Transverse colon (tissue), 4 donors: ENCODE results near the gene SLC39A11. TPM values are rescaled to one million over a fixed set of nuclear protein-coding genes. Genes with fewer than 3 reads are reported as not detected.

ENCODE experiments used
- DNase-seq: peaks from one replicate; pipeline ENCODE4 v3.0.0-alpha.2; 2019
- H3K27ac ChIP-seq, 4 donors: fragments of 200-600 bp; sonication (generic); 2 replicates each; pipeline ENCODE4 v1.5.1; 2016 to 2018; ENCODE audit warnings: inconsistent platforms in 4 of 4
- H3K27me3 ChIP-seq: fragments of 200-600 bp; sonication (generic); 2 replicates; pipeline ENCODE4 v1.5.1; 2017; ENCODE audit warnings: inconsistent platforms
- H3K36me3 ChIP-seq, 4 donors: fragments of 200-600 bp; sonication (generic); 2 replicates each; pipeline ENCODE4 v1.5.1; 2017 to 2019; ENCODE audit warnings: inconsistent platforms in 4 of 4
- H3K4me1 ChIP-seq, 4 donors: fragments of 200-600 bp; sonication (generic); 2 replicates each; pipeline ENCODE4 v1.5.1; 2017 to 2020; ENCODE audit warnings: inconsistent platforms in 4 of 4
- H3K4me3 ChIP-seq, 4 donors: fragments of 200-600 bp; sonication (generic); 1 replicate in 1 of 4; 2 replicates in 3 of 4; pipeline versions ENCODE4 v1.5.1 to v1.6.1; 2017 to 2019; ENCODE audit warnings: inconsistent platforms in 4 of 4
- H3K9me3 ChIP-seq, 2 donors: fragments of 200-600 bp; sonication (generic); 2 replicates each; pipeline ENCODE4 v1.5.1; 2017 to 2019; ENCODE audit warnings: inconsistent platforms in 2 of 2
- CTCF ChIP-seq, 5 experiments: fragments of 200-600 bp in 3 of 5; fragments of 450-650 bp in 2 of 5; sonication (generic) in 3 of 5; IDR thresholded peaks; 1 replicate in 2 of 5; 2 replicates in 3 of 5; pipeline ENCODE4 v1.5.1; 2016 to 2017; ENCODE audit warnings: antibody characterized with exemption in 5 of 5, inconsistent platforms in 3 of 5, mild to moderate bottlenecking in 2 of 5, moderate library complexity in 1 of 5
- EP300 ChIP-seq: sonication (generic); formaldehyde crosslinking; IDR thresholded peaks from one replicate; pipeline ENCODE4 v1.6.1; 2017; ENCODE audit warnings: antibody characterized with exemption, low read depth
- POLR2A ChIP-seq: fragments of 450-650 bp; IDR thresholded peaks from one replicate; pipeline ENCODE4 v1.6.1; 2016; ENCODE audit warnings: antibody characterized with exemption, mild to moderate bottlenecking, moderate library complexity
- POLR2AphosphoS5 ChIP-seq, 3 donors: sonication (generic); formaldehyde crosslinking; IDR thresholded peaks; one replicate each; pipeline ENCODE4 v1.6.1; 2016; ENCODE audit warnings: antibody characterized with exemption in 3 of 3
- WGBS, 2 donors: methylation state at CpG; one replicate each; pipeline ENCODE4 v1.1.5; 2018; ENCODE audit warnings: low coverage in 1 of 2; 5-methylcytosine and 5-hydroxymethylcytosine counted together
- in situ Hi-C, 4 donors: fragments of 200-750 bp; cut with MboI; loops; one replicate each; pipeline versions ENCODE4 v1.15.0 to v1.15.1; 2017; ENCODE audit warnings: low sequenced_read_pairs in 3 of 4, low pct_ligation_motif_present in 1 of 4, low pct_unique_long_range_greater_than_20kb in 1 of 4
- intact Hi-C: fragments of 100-400 bp; cut with DNase I; formaldehyde crosslinking; loops from one replicate; pipeline ENCODE4 v1.15.1; 2023; ENCODE audit warnings: low total_unique reads
- total RNA-seq, 4 donors: library from RNA; depleted of rRNA; stranded (reverse); fragments of >200 nt; gene quantifications; one replicate each; pipeline ENCODE4 v1.1.0, GENCODE V29; 2016

SLC39A11 gene
- total RNA-seq, 4 donors from 2014 or later, result 20.7 to 49.7 (median 33.3) TPM

DNA sequence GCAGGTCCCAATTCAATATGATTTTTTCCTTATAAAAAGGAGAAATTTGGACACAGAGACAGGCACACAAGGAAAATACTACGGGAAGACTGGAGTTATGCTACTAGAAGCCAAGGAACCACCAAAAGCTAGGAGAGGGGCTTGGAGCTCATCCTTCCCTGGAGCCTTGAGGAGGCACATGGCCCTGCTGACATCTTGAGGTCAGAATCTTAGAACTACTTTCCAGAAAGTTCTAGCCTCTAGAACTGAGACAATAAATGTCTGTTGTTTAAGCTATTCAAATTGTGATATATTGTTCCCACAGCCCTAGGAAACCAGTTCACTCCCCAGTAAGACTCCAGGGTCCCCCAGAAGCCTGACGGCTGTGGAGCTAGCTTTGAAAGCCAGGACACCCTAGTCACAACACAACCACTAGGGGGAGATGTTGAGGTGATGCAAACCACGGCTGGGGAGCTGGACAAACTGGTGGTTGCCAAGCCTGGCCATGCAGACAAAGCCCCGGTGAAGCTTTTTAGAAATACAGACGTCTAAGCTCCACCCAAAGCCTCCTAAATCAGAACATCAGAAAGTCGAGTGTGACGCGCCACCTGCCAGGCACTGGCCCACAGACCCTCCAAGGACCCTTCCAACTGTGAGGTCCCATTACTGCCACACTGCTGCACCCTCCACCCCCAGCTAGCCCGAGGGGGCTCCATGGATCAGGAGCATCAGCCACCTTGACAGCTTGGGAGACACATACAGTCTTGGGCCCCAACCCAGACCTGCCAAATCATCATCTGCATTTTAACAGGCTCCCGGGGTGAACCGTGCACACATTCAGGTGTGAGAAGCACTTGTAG is 106.4 kb downstream of the SLC39A11 start:
- H3K9me3 ChIP-seq, result no peaks in the 10 kb centered on the region
- TF ChIP-seq POLR2A (no peak), CTCF (IDR thresholded peaks at IDR 0.05) (peak; percentile 57 to 84 (median 74))
- no peak overlapping the region for H3K4me3 ChIP-seq
- no peaks in the 10 kb centered on the region for H3K36me3 ChIP-seq
- no peaks in the 10 kb centered on the region for H3K4me1 ChIP-seq
- DNase-seq, result peak; percentile 57
- no peak overlapping the region for H3K27ac ChIP-seq
- in situ Hi-C loops (loop anchor here in 2 of 4 donors (25.0 kb wide), 2 partner anchors 176 to 424 kb away; partner anchors contain the start of gene SSTR2 (in 2 of the 2)), intact Hi-C loops (no loop called here)
- no peaks in the 10 kb centered on the region for H3K27me3 ChIP-seq
- WGBS, 2 donors, result 50 to 54% methylated on average over 2 to 11 of the region's 11 CpGs

GRCh38 chr17:72984926-72985325 is 107.6 kb downstream of the SLC39A11 start:
- in situ Hi-C loops, result loop anchor here in 2 of 4 donors (25.0 kb wide), 2 partner anchors 177 to 423 kb away; partner anchors contain the start of gene SSTR2 (in 2 of the 2)
- Histone ChIP-seq H3K4me3 (no peak overlapping the region), H3K36me3 (no peaks in the 10 kb centered on the region), H3K27me3 (no peaks in the 10 kb centered on the region), H3K4me1 (no peaks in the 10 kb centered on the region), H3K9me3 (no peaks in the 10 kb centered on the region), H3K27ac (no peak overlapping the region)
- TF ChIP-seq POLR2AphosphoS5 (IDR thresholded peaks at IDR 0.05) (no peak), CTCF (IDR thresholded peaks at IDR 0.05) (no peak), EP300 (no peak), POLR2A (no peak)
- DNase-seq, result no peak
- WGBS, 2 donors, result 64 to 69% methylated on average over 3 to 7 of the region's 7 CpGs
- intact Hi-C loops, result no loop called here

- in situ Hi-C loops (loop anchor here in 2 of 4 donors (25.0 kb wide), 2 partner anchors 178 to 422 kb away; partner anchors contain the start of gene SSTR2 (in 2 of the 2)), intact Hi-C loops (no loop called here)
- H3K36me3 ChIP-seq, result no peaks in the 10 kb centered on the region
- no peak overlapping the region for H3K4me3 ChIP-seq
- DNase-seq, result no peak
- WGBS, 2 donors, result 72 to 86% methylated on average over 1 to 9 of the region's 9 CpGs
- no peak for TF ChIP-seq EP300
- no peak for TF ChIP-seq CTCF (IDR thresholded peaks at IDR 0.05)
- no peak for TF ChIP-seq POLR2AphosphoS5 (IDR thresholded peaks at IDR 0.05)
- TF ChIP-seq POLR2A, result no peak
- no peaks in the 10 kb centered on the region for H3K4me1 ChIP-seq
- no peak overlapping the region for H3K27ac ChIP-seq
- H3K9me3 ChIP-seq, result no peaks in the 10 kb centered on the region
- no peaks in the 10 kb centered on the region for H3K27me3 ChIP-seq
Measured at GRCh38 chr17:72984145-72984925, 108.2 kb downstream of the SLC39A11 start.

DNA sequence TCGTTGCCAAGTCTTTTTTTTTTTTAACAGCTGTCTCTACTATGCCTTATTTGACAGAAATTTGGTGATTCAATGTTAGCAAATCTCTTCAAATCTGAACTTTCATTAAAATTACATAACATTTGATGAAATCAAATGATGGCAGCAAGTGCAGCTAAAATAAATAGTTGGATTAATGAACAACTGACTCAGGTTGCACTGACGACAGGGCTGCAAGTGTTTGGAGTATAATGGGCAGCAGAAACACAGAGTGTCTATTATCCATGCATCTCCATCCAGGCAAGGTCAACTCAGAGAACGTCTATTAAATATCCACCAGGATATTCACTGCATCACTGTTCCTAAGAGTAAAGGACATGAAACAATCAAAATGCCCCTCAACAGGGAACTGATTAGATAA is 109.8 kb downstream of the SLC39A11 start:
- WGBS, 2 donors, result 78 to 80% methylated on average over 3 of the region's 3 CpGs
- H3K4me1 ChIP-seq, result peaks cover 0 to 5% (median 2%) of the 10 kb centered on the region in 4 donors
- intact Hi-C loops (no loop called here), in situ Hi-C loops (loop anchor here in 2 of 4 donors (25.0 kb wide), 2 partner anchors 180 to 420 kb away; partner anchors contain the start of gene SSTR2 (in 2 of the 2))
- TF ChIP-seq POLR2AphosphoS5 (IDR thresholded peaks at IDR 0.05), result no peak
- TF ChIP-seq POLR2A, result no peak
- TF ChIP-seq EP300, result no peak
- no peak for TF ChIP-seq CTCF (IDR thresholded peaks at IDR 0.05)
- DNase-seq, result no peak
- H3K27me3 ChIP-seq, result no peaks in the 10 kb centered on the region
- H3K4me3 ChIP-seq, result no peak overlapping the region
- H3K36me3 ChIP-seq, result no peaks in the 10 kb centered on the region
- no peaks in the 10 kb centered on the region for H3K9me3 ChIP-seq
- no peak overlapping the region for H3K27ac ChIP-seq
